ENCODE results near the gene ERCC6L2. TPM values are rescaled to one million over a fixed set of nuclear protein-coding genes. Genes with fewer than 3 reads are reported as not detected.
A peak's percentile ranks its signal among the peaks of the same experiment; 100 is the strongest.

Gene ERCC6L2
- total and polyA plus RNA-seq, 10 of the 15 experiments (the other 5 are each of a cell fraction or from before 2014, with no cell fraction given), result 8.1 to 45.0 (median 22.6) TPM

- TF ChIP-seq ZNF384 (IDR thresholded peaks at IDR 0.05; ENCODE audit: borderline replicate concordance, low read depth, low read length) (no peak), MXI1 (IDR thresholded peaks at IDR 0.05; ENCODE audit: low read depth, low read length) (peak; percentile 58; the same call in 1 of the 2 replicates), MLLT1 (IDR thresholded peaks at IDR 0.05) (0 out of 2 replicates have a peak, but pooled peaks have one; percentile 47), MTA2 (IDR thresholded peaks at IDR 0.05; ENCODE audit: low read depth) (0 out of 2 replicates have a peak, but pooled peaks have one; percentile 19)
These were observed 600 bp downstream of the ERCC6L2 start (continued) for GRCh38 chr9:95876138-95876444.

- Histone ChIP-seq H3K36me3 (ENCODE audit: control insufficient read depth in 2 of 2, insufficient read depth in 2 of 2, low read length in 1 of 2) (no peaks in the 10 kb centered on the region), H4K20me1 (ENCODE audit: control insufficient read depth, insufficient read depth) (no peaks in the 10 kb centered on the region), H3K27ac (ENCODE audit: control insufficient read depth, insufficient read depth) (no peak overlapping the region), H3K9me3 (replicated peaks; ENCODE audit: control insufficient read depth, insufficient read depth, low read length) (no peaks in the 10 kb centered on the region), H3K4me3 (no peak overlapping the region), H3K4me1 (ENCODE audit: control insufficient read depth, insufficient read depth, low read length) (peaks cover 3% of the 10 kb centered on the region), H3K27me3 (replicated peaks in 1 of 2; ENCODE audit: control insufficient read depth in 2 of 2, insufficient read depth in 2 of 2, low read length in 1 of 2) (no peaks in the 10 kb centered on the region), H3K9ac (ENCODE audit: control insufficient read depth, insufficient read depth, low read length) (no peak overlapping the region), H2AFZ (ENCODE audit: control insufficient read depth, low read depth, low read length) (peak overlapping the region; percentile 98; the same call in 1 of the 2 replicates), H3K79me2 (ENCODE audit: control insufficient read depth, insufficient read depth, low read length) (peaks cover 24% of the 10 kb centered on the region), H3K4me2 (ENCODE audit: control insufficient read depth, insufficient read depth) (no peak overlapping the region; the same call in 1 of the 2 replicates)
- WGBS (ENCODE audit: insufficient coverage, insufficient replicate concordance, low lambda C conversion rate, missing lambda C conversion rate), result 16% methylated on average over 3 of the region's 3 CpGs
- in situ Hi-C loops (cut with MboI), result loop anchor here (10.0 kb wide), 1 partner anchor 372 kb away; no protein-coding TSS in a partner anchor
- DNase-seq (ENCODE audit: low read depth, low spot score) (no peak), FAIRE-seq (no peak), ATAC-seq (no peak)
- ChIA-PET POLR2A (interaction anchor here (1.1 to 1.2 kb wide), 2 partner anchors 10 to 11 kb away, joined by 3 to 5 read pairs; no protein-coding TSS in a partner anchor), SMC1A (ENCODE audit: uncharacterized antibody, unreplicated experiment) (interaction anchor here (0.6 to 1.8 kb wide), 7 partner anchors 10 to 1003 kb away, joined by 3 to 8 read pairs (median 3); no protein-coding TSS in a partner anchor), RAD21 (ENCODE audit: unreplicated experiment) (interaction anchor here (1.4 kb wide), 1 partner anchor 13 kb away, joined by 4 read pairs; no protein-coding TSS in a partner anchor), CTCF (interaction anchor here (0.5 to 1.5 kb wide), 3 partner anchors 8 to 38 kb away, joined by 3 to 12 read pairs (median 5); no protein-coding TSS in a partner anchor)
- intact Hi-C loops (cut with micrococcal nuclease; ENCODE audit: unreplicated experiment), result loop anchor here (5.0 kb wide), 1 partner anchor 369 kb away; no protein-coding TSS in a partner anchor
- no TSS peak for BruUV-seq (replicated peaks)
- no peak for TF ChIP-seq MEF2B (IDR thresholded peaks at IDR 0.05; ENCODE audit: partially characterized antibody, poor library complexity, severe bottlenecking)
- no peak for TF ChIP-seq BCL3 (IDR thresholded peaks at IDR 0.05; ENCODE audit: borderline replicate concordance, insufficient read depth, low read depth, low read length, poor library complexity, severe bottlenecking)
- TF ChIP-seq ZNF207 (IDR thresholded peaks at IDR 0.05; ENCODE audit: borderline replicate concordance), result no peak
- no peak for TF ChIP-seq NR2C1 (IDR thresholded peaks at IDR 0.05)
- no peak for TF ChIP-seq PBX3 (IDR thresholded peaks at IDR 0.05; ENCODE audit: insufficient replicate concordance, low read depth, low read length)
- no peak for TF ChIP-seq TBL1XR1 (IDR thresholded peaks at IDR 0.05; ENCODE audit: low read depth, low read length)
- no peak for TF ChIP-seq ZBTB4 (CRISPR knock-in tag; IDR thresholded peaks at IDR 0.05)
These were observed 1.1 kb downstream of the ERCC6L2 start for GRCh38 chr9:95876595-95876994.

All from GM12878 (cell line).